ENCODE measurements around the gene BDKRB2. TPM values are rescaled to one million over a fixed set of nuclear protein-coding genes. Genes with fewer than 3 reads are reported as not detected.

Gene BDKRB2
- total RNA-seq, 2 donors from 2014 or later, result 2.0 to 5.4 TPM

GRCh38 chr14:96214793-96215192 lies 10.2 kb downstream of the BDKRB2 start:
- no peak for ATAC-seq
- intact Hi-C loops (cut with DNase I), result no loop called here

GRCh38 chr14:96215452-96216244 lies 11.0 kb downstream of the BDKRB2 start:
- ATAC-seq, result peak in 1 of 2 donors; percentile 79
- intact Hi-C loops (cut with DNase I), result no loop called here
- no peak for DNase-seq

More at GRCh38 chr14:96214793-96215192, 10.2 kb downstream of the BDKRB2 start:
- DNase-seq, result no peak

GRCh38 chr14:96216627-96217026 lies 12.0 kb downstream of the BDKRB2 start:
- DNase-seq (no peak), ATAC-seq (no peak)
- intact Hi-C loops (cut with DNase I), result no loop called here

GRCh38 chr14:96217376-96217913 lies 12.8 kb downstream of the BDKRB2 start:
- ATAC-seq (no peak), DNase-seq (no peak)
- intact Hi-C loops (cut with DNase I), result no loop called here

GRCh38 chr14:96221109-96221650 lies 16.5 kb downstream of the BDKRB2 start:
- ATAC-seq (no peak), DNase-seq (no peak)
- intact Hi-C loops (cut with DNase I), result loop anchor here in 1 of 2 donors (10.0 kb wide), 1 partner anchor 1316 kb away; no protein-coding TSS in a partner anchor

- ATAC-seq, result no peak
- DNase-seq, result no peak
- intact Hi-C loops (cut with DNase I), result loop anchor here in 1 of 2 donors (10.0 kb wide), 1 partner anchor 1317 kb away; no protein-coding TSS in a partner anchor
These were observed 17.2 kb downstream of the BDKRB2 start for GRCh38 chr14:96221841-96222240.

GRCh38 chr14:96224480-96225096 lies 19.9 kb downstream of the BDKRB2 start:
- ATAC-seq (peak in 1 of 2 donors; percentile 67), DNase-seq (no peak)
- intact Hi-C loops (cut with DNase I), result loop anchor here in 1 of 2 donors (10.0 kb wide), 1 partner anchor 1320 kb away; no protein-coding TSS in a partner anchor

GRCh38 chr14:96225213-96225612 lies 20.6 kb downstream of the BDKRB2 start:
- ATAC-seq (no peak), DNase-seq (no peak)
- intact Hi-C loops (cut with DNase I), result loop anchor here in 1 of 2 donors (10.0 kb wide), 1 partner anchor 1320 kb away; no protein-coding TSS in a partner anchor

GRCh38 chr14:96225745-96226151 lies 21.1 kb downstream of the BDKRB2 start:
- no peak for DNase-seq
- ATAC-seq, result peak in 1 of 2 donors; percentile 71

GRCh38 chr14:96227428-96227827 lies 22.8 kb downstream of the BDKRB2 start:
- intact Hi-C loops (cut with DNase I), result loop anchor here in 1 of 2 donors (10.0 kb wide), 1 partner anchor 1323 kb away; no protein-coding TSS in a partner anchor
- no peak for DNase-seq
- no peak for ATAC-seq

More at GRCh38 chr14:96225745-96226151, 21.1 kb downstream of the BDKRB2 start:
- intact Hi-C loops (cut with DNase I), result loop anchor here in 1 of 2 donors (10.0 kb wide), 1 partner anchor 1321 kb away; no protein-coding TSS in a partner anchor

GRCh38 chr14:96229315-96229714 lies 24.7 kb downstream of the BDKRB2 start:
- intact Hi-C loops (cut with DNase I), result loop anchor here in 1 of 2 donors (10.0 kb wide), 1 partner anchor 1325 kb away; no protein-coding TSS in a partner anchor
- ATAC-seq (no peak), DNase-seq (no peak)

- no peak for ATAC-seq
- no peak for DNase-seq
- intact Hi-C loops (cut with DNase I), result no loop called here
These were observed 26.4 kb downstream of the BDKRB2 start for GRCh38 chr14:96231056-96231455.

GRCh38 chr14:96231526-96232130 lies 27.0 kb downstream of the BDKRB2 start:
- intact Hi-C loops (cut with DNase I), result no loop called here
- ATAC-seq, result no peak
- DNase-seq, result no peak

GRCh38 chr14:96232506-96232905 lies 27.9 kb downstream of the BDKRB2 start:
- ATAC-seq (no peak), DNase-seq (no peak)
- intact Hi-C loops (cut with DNase I), result no loop called here

- no peak for ATAC-seq
- no peak for DNase-seq
- intact Hi-C loops (cut with DNase I), result no loop called here
These were observed 29.0 kb downstream of the BDKRB2 start for GRCh38 chr14:96233661-96234060.

- intact Hi-C loops (cut with DNase I), result no loop called here
- no peak for ATAC-seq
- no peak for DNase-seq
These were observed 30.8 kb downstream of the BDKRB2 start for GRCh38 chr14:96235426-96235825.

GRCh38 chr14:96237641-96238040 lies 33.0 kb downstream of the BDKRB2 start:
- DNase-seq (no peak), ATAC-seq (no peak)
- intact Hi-C loops (cut with DNase I), result no loop called here

GRCh38 chr14:96238676-96239265 lies 34.1 kb downstream of the BDKRB2 start:
- no peak for DNase-seq
- intact Hi-C loops (cut with DNase I), result no loop called here
- ATAC-seq, result no peak

GRCh38 chr14:96239711-96240141 lies 35.1 kb downstream of the BDKRB2 start:
- no peak for DNase-seq
- ATAC-seq, result peak; percentile 30 to 86
- intact Hi-C loops (cut with DNase I), result no loop called here
